GM19324 (cell line): ENCODE results near the gene CLEC1B.
"Not testable (repeated sequence)": the region's sequence is repeated elsewhere in the genome, so short reads cannot be mapped to it uniquely, and the experiment has no call there.

Source experiments
- ATAC-seq: cut with Tn5 transposase; IDR thresholded peaks from one replicate; pipeline ENCODE4 v1.9.1; 2021; ENCODE audit warnings: mild to moderate bottlenecking, moderate library complexity; ENCODE audit not compliant: unreplicated experiment, low FRiP score

Gene CLEC1B

DNA sequence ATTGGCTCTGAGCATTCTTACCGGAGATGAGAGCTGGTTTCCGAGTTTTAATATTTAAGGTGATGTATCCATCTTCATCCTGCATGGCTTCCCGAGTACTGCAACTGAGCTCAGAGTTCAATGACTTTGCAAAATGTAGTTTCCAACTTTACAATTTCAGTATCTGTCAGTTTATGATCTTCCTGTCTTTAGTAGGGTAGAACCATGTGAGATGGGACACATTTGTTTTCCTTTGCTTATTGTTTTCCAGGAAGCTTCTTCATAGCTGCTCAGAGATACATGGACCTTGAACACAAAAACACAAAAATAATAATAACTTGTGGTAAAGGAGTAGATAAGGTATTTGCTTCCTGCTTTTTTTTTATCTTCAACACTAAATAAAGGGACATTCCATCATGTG, at the start of gene CLEC1B:
Gene CLEC1B (minus strand): TSS at position 106 of the 400 bp plus-strand sequence. CDS start 21 bp downstream, at position 85.
- ATAC-seq: no peak

DNA sequence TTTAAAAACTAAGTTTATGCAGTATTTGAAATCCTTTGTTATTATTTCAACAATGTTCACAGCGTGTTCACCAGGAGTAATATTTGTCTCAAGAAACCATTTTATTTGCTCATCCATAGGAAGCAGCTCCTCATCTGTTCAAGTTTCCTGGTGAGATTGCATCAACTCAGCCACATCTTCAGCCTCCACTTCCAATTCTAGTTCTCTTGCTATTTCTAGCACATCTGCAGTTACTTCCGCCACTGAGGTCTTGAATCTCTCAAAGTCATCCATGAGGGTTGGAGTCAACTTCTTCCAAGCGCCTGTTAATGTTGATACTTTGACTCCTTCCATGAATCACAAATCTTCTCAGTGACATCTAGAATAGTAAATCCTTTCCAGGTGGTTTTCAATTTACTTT, 49.6 kb upstream of the CLEC1B start:
- ATAC-seq: no peak

DNA sequence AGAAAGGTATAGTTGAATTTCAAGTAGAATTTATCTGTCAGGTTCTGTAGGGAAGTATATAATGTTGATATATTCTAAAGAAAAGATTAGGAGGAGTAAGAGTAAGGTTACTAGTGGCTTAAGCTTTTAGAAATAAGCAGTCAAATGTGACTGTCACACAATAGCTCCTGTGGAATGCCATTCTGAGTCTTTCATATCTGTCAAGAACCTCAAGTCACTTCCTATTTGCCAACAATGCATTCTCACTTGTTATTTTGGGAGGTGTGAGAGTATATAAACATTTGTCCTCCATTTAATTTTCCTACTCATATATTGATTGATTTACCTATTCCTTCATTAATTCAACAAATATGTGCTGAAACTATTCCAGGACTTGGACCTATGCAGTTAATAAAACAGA, 43.2 kb upstream of the CLEC1B start:
- no peak for ATAC-seq

DNA sequence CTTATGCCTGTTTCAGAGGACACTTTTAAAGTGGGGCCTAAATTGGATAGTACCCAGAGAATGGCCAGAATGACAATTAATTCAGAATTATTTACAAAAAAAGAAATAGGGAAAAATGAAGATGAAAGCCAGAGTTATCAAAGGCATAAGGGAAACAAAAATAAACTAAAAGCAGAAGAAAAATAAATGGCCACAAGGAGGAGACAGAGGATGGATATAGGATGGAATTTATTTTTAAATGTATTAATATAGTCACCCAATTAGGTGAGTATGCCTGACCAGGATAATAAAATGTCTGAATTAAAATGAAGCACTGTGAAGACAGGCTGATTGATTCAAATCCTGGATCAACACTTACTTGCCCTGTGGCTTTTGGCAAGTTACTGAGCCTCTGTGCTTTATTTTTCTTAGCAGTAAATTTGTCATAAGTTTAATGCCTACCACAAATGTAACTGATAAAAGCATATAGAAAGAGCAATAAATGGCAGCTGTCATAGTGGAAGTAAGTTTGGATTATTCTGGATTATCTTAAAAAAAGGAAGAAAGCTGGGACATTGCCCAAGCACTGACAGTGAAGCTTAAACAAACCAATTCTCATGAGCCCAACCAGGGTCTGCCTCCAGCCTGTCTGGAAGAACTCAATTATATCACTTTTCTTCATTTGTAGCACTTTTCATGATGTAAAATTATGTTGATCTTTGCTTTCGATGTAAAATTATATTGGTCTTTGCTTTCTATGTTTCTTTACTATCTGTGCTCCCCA, 35.0 kb upstream of the CLEC1B start:
- ATAC-seq: no peak

DNA sequence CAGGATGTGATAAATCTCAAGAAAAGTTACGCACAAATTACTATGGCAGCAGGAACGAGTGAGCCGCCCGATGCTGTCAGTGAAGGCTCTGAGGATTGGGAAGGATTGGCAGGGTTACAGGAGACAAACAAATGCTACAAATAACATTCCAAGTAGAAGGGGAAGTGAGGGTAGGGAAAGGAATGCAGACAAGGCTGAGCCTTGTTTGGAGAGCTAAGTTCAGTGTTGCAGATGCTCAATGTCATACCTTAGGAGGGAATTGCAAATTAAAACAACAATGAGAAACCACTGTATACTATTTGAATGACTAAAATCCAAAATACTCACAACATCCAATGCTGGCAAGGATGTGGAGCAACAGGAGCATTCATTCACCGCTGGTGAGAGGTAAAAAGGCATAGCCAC, 32.9 kb upstream of the CLEC1B start:
- no peak for ATAC-seq

DNA sequence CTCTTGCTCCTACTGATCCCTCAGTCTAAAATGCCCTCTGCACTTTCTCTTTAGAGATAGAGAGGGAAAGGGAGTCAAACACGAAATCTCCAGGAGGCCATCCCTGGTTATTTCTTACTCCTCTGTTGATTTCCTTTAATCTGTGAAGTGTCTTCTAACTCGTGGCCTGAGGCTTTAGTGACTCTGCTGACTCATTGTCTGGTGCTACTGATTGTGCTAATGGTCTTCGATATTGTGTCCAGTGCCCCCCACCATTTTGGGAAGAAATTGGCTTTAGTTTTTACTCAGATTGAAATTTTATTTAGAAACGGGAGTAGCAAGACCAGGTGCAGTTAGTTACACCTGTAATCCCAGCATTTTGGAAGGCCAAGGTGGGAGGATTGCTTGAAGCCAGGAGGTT, 32.4 kb upstream of the CLEC1B start:
- ATAC-seq: no peak

DNA sequence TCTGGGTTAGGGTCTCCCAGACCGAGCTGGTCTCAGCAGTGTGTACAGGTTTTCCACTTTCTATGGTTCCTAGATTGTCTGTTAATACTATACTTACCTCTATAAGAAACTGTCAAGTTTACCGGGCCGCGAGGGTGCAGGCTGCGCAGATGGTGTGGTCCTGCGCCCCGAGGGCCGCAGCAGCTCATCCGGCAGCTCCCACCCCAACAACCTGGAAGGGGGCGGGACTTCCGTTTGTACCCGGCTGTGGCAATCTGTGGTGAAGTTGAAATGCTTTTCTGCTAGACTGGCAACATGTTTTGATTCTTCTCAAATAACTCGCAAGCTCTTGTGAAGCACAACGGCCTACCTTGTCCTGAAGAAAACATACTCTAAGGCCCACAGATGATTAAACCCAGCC, 31.5 kb upstream of the CLEC1B start, which contains the start of gene CLEC9A:
Gene CLEC9A (plus strand): TSS at position 237 of the 400 bp plus-strand sequence. CDS start 22,006 bp downstream, outside the sequence.
- ATAC-seq: no peak

DNA sequence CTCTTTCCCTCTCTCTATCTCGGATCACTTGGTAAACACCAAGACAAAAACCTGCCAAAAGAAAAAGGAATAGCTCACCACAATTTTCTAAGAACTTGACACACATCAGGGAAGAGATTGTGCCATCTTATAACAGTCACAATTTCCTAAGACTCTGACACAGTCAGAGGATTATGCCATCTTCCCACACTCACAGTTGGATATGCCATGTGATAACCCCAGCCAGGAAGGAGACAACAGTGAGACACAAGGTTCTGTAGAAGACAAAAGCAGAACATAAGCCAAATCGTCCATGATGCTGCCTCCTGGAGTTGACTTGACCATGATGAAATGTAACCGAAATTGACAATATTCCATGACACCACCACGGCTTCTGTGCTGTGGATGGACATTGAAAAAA, 28.8 kb upstream of the CLEC1B start:
- ATAC-seq: no peak

DNA sequence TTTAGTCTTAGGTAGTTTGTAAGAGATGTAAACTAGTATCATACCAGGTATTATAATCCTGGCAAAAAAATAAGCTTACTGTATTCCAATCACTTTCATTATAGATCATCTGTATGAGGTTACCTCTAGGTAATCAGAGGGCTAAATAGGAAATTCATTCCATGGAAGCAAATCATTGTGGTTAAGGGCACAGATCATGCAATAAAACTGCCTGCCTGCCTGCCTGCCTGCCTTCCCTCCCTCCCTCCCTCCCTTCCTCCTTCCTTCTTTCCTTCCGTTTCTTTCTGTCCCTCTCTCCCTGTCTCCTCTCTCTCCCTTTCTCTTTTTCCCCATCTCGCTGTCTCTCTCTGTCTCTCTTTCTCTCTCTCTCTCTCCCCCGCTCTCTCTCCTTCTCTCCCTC, 28.4 kb upstream of the CLEC1B start:
- ATAC-seq: no peak

DNA sequence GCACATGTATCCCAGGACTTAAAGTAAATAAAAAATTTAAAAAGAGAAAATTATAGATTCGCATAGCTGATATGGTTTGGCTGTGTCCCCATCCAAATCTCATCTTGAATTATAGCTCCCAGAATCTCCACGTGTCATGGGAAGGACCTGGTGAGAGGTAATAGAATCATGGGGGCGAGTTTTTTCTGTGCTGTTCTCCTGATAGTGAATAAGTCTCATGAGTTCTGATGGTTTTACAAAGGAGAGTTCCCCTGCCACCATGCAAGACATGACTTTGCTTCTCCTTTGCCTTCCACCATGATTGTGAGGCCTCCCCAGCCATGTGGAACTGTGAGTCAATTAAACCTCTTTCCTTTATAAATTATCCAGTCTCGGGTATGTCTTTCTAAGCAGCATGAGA, 27.7 kb upstream of the CLEC1B start:
- ATAC-seq: not testable (repeated sequence)

DNA sequence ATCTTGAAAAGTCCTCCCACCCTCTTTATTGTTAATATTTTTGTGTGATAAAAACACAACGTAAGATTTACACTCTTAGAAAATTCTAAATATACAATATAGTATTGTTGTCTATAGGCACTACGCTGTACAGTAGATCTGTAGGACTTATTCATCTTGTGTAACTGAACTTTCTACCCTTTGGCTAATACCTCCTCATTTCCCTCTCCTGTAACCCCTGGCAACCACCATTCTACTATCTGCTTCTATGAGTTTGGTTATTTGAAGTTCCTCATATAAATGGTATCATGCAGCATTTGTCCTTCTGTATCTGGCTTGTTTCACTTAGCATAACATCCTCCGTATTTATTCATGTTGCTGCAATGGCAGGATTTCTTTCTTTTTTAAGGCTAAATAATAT, 26.3 kb upstream of the CLEC1B start:
- ATAC-seq: no peak

DNA sequence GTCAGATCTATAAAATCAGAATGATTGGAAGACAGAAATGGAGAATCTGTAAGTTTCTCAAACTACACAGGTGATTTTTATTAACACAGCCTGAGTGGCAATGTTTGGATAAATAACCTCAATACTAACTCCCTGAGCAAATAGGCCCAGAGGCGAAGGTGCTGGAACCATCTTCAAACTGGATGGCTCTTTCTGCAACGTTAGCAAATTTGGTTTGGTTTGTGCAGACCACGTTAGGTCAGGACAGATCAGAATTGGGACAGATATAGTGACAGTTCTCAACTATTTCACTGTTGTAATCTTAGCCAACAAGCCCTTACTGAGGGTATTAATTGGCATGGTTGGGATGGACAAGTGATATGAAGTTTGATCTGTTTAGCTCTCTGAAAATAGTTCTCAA, 22.4 kb upstream of the CLEC1B start:
- no peak for ATAC-seq

DNA sequence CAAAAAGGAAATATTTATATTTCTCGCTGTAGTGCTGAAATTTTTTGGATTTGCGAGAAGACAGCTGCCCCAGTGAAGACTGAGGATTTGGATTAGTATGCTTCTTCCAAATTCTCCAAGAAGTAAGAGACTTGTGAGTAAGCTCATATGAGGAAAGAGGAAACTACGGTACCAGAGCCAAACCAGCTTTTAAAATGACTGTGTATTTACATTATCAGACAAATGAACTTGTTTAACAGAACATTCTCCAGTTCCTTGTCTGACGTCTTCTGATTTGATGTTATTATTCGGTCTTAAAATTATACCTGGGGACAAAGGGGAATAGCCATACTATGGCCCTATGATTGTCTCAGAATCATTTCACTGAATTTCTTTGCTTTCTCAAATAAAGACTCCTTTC, 19.5 kb upstream of the CLEC1B start:
- ATAC-seq: no peak

DNA sequence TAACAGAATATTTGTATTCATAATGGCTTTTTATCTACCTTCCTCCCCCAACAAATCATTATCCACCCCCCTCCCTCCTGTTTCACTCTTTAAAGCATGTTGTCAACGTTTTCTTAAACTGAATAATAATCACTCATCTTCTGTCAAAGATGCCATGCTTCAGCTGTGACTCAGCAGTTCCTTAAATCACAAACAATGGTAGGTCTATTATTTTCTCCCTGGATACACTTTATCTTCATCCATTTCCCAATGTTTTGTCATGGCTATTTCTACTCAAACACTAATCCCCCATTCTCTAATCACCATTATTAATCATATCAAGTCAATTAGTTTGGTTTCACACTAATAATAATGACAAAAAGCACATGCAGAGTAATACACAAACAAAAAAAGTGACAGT, 18.0 kb upstream of the CLEC1B start:
- no peak for ATAC-seq

DNA sequence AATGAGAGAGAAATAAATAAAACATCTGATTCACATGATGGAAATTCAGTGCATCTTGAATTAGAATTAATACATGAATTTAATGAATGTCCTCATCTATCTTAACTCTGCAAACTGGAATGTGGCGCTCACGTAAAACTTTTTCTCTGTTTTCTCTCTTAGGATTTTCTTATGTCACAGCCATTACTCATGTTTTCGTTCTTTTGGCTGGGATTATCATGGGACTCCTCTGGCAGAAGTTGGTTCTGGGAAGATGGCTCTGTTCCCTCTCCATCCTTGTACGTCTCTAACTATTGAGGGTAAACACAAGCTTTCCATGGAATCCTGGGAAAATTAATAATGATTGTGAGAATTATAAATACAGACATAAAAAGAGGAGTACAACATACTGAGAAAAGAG, 16.5 kb upstream of the CLEC1B start:
- ATAC-seq: no peak

DNA sequence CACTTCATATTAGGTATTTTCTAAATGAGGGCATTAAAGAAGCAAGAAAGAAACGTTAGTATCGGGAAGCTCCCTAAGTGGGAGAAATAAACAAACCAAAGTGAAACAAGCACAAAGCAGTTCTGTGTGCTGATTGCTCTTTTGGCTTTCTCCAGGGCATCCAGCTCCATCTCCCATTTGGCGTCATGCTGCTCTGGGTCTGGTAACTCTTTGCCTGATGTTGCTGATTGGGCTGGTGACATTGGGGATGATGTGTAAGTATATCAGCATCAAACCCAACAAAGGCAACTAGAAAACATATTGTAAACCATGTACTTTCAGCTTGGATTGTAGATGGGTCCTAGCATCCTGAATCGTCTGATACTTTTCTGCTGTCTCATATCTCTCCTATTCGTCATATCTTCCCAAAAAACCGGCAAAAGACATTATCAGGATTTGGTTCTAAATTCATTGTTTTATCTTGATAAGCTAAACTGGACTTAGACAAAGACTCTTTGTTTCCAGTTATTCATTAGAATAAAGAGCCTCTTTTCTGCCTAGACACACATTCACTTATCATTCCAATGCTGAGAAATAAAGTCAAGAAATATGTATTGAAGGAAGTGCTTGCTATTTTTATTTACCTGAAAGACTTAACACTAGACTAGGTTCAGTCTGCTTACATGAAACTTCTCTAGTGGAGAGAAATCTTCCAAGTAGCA, 13.9 kb upstream of the CLEC1B start:
- ATAC-seq: no peak

DNA sequence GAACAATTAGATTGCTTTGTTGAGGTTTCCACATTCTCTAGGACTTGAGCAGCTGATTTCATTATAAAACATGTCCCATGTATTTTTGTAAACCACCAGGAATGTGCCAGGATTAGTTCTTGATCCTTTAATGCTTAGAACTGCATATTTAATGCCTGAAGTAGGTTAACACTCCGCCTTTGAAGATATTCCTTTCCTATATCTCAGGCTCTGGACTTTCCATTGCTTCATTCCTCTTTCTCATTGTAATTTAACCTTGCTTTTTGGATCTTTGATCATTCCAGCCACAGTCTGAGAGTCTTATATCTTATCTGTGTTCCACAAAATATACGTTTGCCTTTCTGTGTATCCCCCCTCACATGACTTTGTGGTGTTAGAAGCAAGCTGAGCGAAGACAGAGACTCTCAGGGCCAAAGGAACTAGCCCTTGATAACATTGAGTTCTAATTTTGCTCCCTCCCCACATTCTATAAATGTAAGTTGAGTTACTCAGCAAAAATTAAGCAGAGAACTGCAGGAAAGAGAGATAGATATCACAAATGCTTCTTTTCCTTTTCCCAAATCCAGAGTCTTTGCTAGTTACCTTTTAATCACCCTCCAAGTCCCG, 2.4 kb upstream of the CLEC1B start:
- no peak for ATAC-seq

DNA sequence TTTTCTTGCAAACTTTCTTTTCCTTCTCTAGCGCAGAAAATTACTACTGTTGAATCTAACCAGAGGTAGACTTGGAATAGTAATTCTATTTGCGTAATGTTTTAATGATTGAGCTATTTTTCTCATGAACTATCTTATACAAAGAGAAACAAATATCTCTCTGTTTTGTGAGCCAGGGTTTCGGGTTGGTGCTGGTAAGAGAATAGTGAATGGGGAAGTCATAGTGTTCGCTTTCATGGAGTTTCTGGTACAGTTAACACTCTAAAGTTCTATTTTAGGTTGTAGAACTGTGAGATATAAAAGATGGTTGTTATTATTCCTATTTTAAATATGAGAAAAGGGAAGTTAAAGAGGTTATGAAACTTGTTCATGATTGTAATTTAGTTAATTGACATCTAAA, 6.6 kb downstream of the CLEC1B start:
- ATAC-seq: no peak

DNA sequence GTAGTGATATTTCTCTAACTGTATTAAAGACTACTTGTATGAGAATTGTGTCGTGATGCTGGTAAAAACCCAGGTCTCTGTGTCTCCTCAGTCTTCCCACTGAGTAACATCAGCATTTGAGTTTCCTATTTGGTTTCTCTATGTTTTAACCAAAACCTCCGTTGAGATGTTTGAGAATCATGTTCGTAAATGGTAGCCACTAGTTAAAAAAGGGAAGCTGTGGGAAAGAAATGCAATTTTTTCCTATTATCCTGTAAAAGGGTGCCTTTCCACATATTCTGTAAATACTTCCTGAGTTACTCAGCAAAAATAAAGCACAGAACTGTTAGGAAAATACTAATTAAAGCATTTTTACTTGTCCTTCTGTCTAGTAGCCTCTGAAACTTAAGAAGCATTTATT, 7.0 kb downstream of the CLEC1B start:
- no peak for ATAC-seq

DNA sequence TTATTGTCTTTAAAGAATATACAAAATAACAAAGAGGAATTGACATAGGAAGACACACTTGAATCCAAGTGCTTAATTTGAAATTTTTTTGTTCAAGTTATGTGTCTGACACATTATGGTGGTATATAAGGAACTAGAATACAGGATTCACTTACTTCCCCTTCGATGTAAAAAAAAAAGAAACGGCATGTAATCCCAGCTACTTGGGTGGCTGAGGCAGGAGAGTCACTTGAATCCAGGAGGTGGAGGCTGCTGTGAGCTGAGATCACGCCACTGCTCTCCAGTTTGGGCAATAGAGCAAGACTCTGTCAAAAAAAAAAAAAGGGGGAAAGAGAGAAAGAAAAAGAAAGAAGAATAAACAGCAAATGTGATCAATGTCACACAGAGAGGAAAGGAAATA, 18.8 kb downstream of the CLEC1B start:
- ATAC-seq: no peak

DNA sequence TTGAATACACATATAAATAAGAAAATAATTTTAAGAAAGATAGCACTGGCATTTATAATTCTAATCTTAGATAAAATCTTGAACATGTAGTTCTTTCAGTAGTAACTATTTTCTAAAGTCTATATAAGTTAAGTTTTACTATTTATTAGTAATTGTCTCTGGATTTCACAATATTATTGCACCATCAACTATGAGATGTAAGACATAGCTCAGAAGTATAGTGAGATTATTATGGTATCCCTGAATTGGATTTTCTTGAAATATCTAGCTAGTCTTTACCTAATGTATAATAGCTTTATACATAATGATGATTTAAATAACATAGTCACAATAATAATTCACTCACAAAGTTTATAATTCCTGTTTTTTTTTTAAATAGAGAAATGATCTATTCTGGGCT, 21.0 kb downstream of the CLEC1B start:
- ATAC-seq: no peak

DNA sequence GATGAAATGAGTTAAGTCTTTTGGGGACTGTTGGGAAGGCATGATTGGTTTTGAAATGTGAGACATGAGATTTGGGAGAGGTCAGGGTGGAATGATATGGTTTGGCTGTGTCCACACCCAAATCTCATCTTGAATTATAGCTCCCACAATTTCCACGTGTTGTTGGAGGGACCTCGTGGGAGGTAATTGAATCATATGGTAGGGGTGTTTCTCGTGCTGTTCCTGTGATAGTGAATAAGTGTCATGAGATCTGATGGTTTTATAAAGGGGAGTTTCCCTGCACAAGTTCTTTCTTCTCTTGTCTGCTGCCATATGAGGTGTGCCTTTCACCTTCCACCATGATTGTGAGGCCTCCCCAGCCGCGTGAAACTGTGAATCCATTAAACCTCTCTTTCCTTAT, 22.3 kb downstream of the CLEC1B start:
- not testable (repeated sequence) for ATAC-seq
